Umbilical cord (tissue), 2 donors: ENCODE measurements around the gene USF2. TPM values are rescaled to one million over a fixed set of nuclear protein-coding genes. Genes with fewer than 3 reads are reported as not detected.

Experiments
- DNase-seq: peaks from one replicate; pipeline ENCODE4 v3.0.0-alpha.2; 2015; ENCODE audit warnings: low spot score
- total RNA-seq: library from RNA; depleted of rRNA; stranded (reverse); fragments of >200 nt; gene quantifications from one replicate; pipeline ENCODE4 v1.2.3, GENCODE V29; 2014; ENCODE audit warnings: low replicate concordance; ENCODE audit not compliant: insufficient read depth

The USF2 gene
- total RNA-seq, 1 donor from 2014 or later = 40.2 TPM

DNA sequence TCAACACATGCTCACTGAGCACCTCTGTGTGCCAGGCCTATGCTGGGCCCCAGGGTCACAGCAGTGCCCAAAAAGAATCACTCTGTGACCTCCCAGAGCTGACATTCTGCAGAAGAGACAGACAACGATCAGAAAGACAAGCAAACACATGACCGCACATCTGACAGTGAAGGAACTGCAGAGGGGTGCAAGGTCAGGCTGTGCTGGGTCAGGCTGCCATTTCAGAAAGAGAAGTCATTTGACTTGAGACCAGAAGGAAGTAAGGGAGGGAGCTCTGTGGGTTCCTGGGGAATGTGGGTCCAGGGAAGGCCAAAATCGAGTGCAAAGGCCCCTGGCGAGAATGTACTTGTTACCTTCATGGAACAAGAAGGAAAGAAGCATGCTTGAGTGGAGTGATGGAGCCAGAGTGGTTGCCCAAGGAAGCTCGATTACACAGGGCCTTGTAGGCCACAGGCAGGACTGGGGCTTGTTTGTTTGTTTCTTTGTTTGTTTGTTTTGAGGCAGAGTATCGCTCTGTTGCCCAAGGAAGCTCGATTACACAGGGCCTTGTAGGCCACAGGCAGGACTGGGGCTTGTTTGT lies 48.8 kb downstream of the USF2 start:
- no peak for DNase-seq

DNA sequence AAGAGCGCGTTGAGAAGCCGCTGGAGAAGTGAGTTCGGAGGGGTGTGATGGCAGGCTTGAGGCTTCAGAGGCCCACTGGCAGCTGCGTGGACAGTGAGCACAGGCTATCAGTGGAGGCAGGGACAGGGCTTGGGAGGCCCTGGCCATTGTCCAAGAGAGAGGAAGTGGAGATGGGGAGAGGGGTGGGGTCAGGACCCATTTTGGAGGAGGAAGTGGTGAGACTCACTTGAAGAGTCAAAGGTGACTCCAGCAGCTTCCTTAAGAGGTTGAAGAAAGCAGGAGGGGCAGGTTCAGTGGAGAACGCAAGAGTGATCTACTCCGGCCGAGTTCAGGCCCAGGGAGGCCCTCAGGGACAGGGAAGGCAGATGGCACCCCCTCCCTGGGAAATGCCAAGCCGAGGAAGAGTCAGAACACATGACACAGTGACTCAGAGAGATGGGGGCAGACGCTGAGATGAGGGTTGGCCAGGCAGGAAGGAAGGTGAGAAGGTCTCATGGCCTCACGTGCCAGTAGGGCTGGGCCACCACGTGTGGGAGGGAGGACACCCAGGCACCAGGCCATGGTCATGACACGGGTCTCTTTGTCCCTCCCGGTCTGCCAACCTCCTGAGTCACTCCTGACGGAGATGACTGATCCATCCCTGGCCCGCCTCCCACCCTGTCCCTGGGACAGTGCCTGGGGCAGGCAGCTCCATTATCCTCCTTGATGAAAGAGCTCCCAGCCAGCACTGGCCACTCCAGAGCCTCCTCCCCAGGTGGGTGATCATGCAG lies 50.1 kb downstream of the USF2 start:
- DNase-seq = no peak

GRCh38 chr19:35320065-35320713 lies 51.4 kb downstream of the USF2 start:
- no peak for DNase-seq

GRCh38 chr19:35321291-35321690 lies 52.5 kb downstream of the USF2 start:
- no peak for DNase-seq

- DNase-seq = no peak
Measured at GRCh38 chr19:35322014-35322413, 53.3 kb downstream of the USF2 start.

GRCh38 chr19:35327642-35328041 lies 58.9 kb downstream of the USF2 start:
- DNase-seq = no peak

GRCh38 chr19:35328851-35329285 lies 60.1 kb downstream of the USF2 start, which contains the start of gene CD22:
TSS of gene CD22 (plus strand) at chr19:35329187. CDS start at chr19:35332041, 2,854 bp downstream.
- no peak for DNase-seq

DNA sequence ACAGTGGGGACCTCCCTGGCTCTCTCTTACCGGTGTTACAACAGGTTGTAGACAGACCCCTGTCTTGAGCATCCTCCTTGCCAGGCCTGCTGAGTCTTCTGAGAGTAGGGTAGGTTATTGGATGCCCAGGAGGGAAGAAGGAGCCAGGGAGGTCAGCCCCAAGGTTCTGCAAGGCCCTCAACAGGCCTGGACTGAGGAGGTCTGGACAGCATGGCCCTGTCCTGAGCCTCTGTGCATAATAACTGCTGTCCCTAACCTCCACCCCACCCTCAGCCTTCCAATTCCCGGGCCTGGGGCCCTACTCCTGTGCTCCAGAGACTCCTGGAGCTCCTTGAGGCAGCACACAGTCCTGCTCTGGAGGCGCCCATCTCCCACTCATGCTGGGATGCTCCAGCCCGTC lies 60.6 kb downstream of the USF2 start:
- no peak for DNase-seq

Other genes starting within 250 kb of the USF2 start
- gene SCN1B, start 238.5 kb upstream of the USF2 start, total RNA-seq = 2.9 TPM
- gene HPN, start 227.2 kb upstream of the USF2 start, total RNA-seq = 0.24 TPM
- 26.7 TPM for gene FXYD3, start 153.1 kb upstream of the USF2 start, total RNA-seq
- gene LGI4, start 133.9 kb upstream of the USF2 start, total RNA-seq = 10.6 TPM
- 3.4 TPM for gene FXYD1, start 130.1 kb upstream of the USF2 start, total RNA-seq
- 1.2 TPM for gene FXYD7, start 125.7 kb upstream of the USF2 start, total RNA-seq
- 12.5 TPM for gene FXYD5, start 114.2 kb upstream of the USF2 start, total RNA-seq
- 0.48 TPM for gene FAM187B, start 40.2 kb upstream of the USF2 start, total RNA-seq
- gene LSR, start 20.0 kb upstream of the USF2 start, total RNA-seq = 4.1 TPM
- 1.2 TPM for gene HAMP, start 13.6 kb downstream of the USF2 start, total RNA-seq
- gene MAG, start 23.2 kb downstream of the USF2 start, total RNA-seq = not detected
- gene CD22, start 60.2 kb downstream of the USF2 start, total RNA-seq = 13.0 TPM
- 0.48 TPM for gene FFAR1, start 78.9 kb downstream of the USF2 start, total RNA-seq
- gene FFAR3, start 89.5 kb downstream of the USF2 start, total RNA-seq = 7.0 TPM
- gene GPR42, start 102.1 kb downstream of the USF2 start, total RNA-seq = not detected
- 0.72 TPM for gene FFAR2, start 179.3 kb downstream of the USF2 start, total RNA-seq
- 56.1 TPM for gene KRTDAP, start 221.5 kb downstream of the USF2 start, total RNA-seq
- 11.8 TPM for gene DMKN, start 244.7 kb downstream of the USF2 start, total RNA-seq